Loucy (cell line): ENCODE data around the gene MAD2L1BP.

Source experiments
- H2AFZ ChIP-seq: fragments of 200-600 bp; sonication (generic); 2 replicates; pipeline ENCODE4 v1.6.0; 2016; ENCODE audit warnings: antibody characterized with exemption, mild to moderate bottlenecking, low read length, moderate library complexity
- H3F3A ChIP-seq: fragments of 200-600 bp; 2 replicates; pipeline ENCODE4 v1.6.0; 2016; ENCODE audit warnings: antibody characterized with exemption, low read depth, mild to moderate bottlenecking
- H3K27me3 ChIP-seq: fragments of 200-600 bp; sonication (generic); 2 replicates; pipeline ENCODE4 v1.6.1; 2014; ENCODE audit warnings: low read length, mild to moderate bottlenecking; ENCODE audit not compliant: insufficient read depth, poor library complexity, severe bottlenecking
- H3K36me3 ChIP-seq: fragments of 200-600 bp; sonication (generic); 2 replicates; pipeline ENCODE4 v1.6.1; 2016; ENCODE audit warnings: low read length; ENCODE audit not compliant: insufficient read depth
- H3K4me1 ChIP-seq: fragments of 200-600 bp; sonication (generic); 2 replicates; pipeline ENCODE4 v1.5.1; 2014; ENCODE audit warnings: low read length, mild to moderate bottlenecking; ENCODE audit not compliant: insufficient read depth, poor library complexity, severe bottlenecking
- H3K4me2 ChIP-seq: fragments of 200-600 bp; sonication (generic); 2 replicates; pipeline ENCODE4 v1.6.0; 2014; ENCODE audit warnings: antibody characterized with exemption, low read length, low read depth, mild to moderate bottlenecking; ENCODE audit not compliant: poor library complexity, severe bottlenecking
- H3K4me3 ChIP-seq: fragments of 200-600 bp; sonication (generic); 2 replicates; pipeline ENCODE4 v1.5.1; 2014; ENCODE audit warnings: low read length, mild to moderate bottlenecking, mixed read lengths; ENCODE audit not compliant: poor library complexity, severe bottlenecking
- H3K79me2 ChIP-seq: fragments of 200-600 bp; sonication (generic); 2 replicates; pipeline ENCODE4 v1.6.1; 2014; ENCODE audit warnings: low read length; ENCODE audit not compliant: insufficient read depth
- H3K9ac ChIP-seq: fragments of 200-600 bp; sonication (generic); 2 replicates; pipeline ENCODE4 v1.6.0; 2014; ENCODE audit warnings: mild to moderate bottlenecking, low read depth, low read length, moderate library complexity; ENCODE audit not compliant: poor library complexity, severe bottlenecking
- H3K9me2 ChIP-seq: fragments of 200-600 bp; sonication (generic); replicated peaks from 2 replicates; pipeline ENCODE4 v1.6.1; 2016; ENCODE audit warnings: low read depth, low read length, mixed read lengths
- H3K9me3 ChIP-seq: fragments of 200-600 bp; sonication (generic); 2 replicates; pipeline ENCODE4 v1.6.1; 2014; ENCODE audit warnings: mild to moderate bottlenecking, antibody characterized with exemption, low read length, low read depth; ENCODE audit not compliant: insufficient read depth
- H4K20me1 ChIP-seq: fragments of 200-600 bp; sonication (generic); 2 replicates; pipeline ENCODE4 v1.6.0; 2014; ENCODE audit warnings: antibody characterized with exemption, low read length, mild to moderate bottlenecking; ENCODE audit not compliant: insufficient read depth, poor library complexity, severe bottlenecking
- EZH2phosphoT487 ChIP-seq: fragments of 200-600 bp; IDR thresholded peaks from 2 replicates; pipeline ENCODE4 v1.6.1; 2018; ENCODE audit warnings: antibody characterized with exemption, mild to moderate bottlenecking, moderate library complexity, borderline replicate concordance
- TF ChIP-seq, protein P1 (sequence below): fragments of 200-600 bp; sonication (generic); conservative IDR thresholded peaks from 2 replicates; pipeline ENCODE4 v1.5.1; 2014; ENCODE audit warnings: mild to moderate bottlenecking, antibody characterized with exemption, low read length

Gene MAD2L1BP

DNA sequence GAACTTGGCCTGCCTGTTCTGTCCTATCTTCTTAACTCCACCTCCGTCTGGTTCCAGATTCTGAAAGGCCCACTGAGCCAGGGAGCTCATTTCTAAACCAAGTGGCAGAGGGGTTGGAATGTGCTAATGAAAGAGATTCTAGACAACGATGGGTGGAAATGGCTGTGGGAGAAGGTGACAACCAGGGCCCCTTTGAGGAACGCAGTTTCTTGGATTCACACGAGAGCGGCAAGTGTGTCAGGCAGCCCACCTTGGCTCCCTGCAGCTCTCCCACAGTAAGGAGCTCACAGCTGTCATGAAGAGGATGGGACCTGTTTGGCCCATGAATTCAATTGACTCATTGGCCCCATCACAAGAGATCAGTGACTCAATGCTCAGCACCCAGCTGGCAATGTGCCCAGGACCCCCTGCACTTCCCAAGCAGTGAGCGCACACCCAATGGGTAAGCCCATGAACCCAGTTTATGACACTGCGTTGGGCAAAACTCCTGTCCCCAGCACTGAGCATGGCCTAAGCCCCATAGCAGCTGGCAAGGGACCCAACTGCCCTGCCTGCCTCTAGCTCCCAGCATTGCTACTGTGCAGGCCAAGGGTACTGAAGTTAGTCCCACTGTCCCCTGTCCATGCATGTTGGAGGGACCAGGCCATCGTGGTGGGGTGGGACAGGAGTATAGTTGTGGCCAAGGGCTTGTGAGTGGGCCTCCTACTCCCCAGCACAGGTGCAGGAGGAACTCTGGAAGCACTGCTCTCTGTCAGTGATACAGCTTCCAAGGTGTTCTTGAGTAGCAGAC, 35.6 kb downstream of the MAD2L1BP start:
- no peaks in the 10 kb centered on the region for H3K9me3 ChIP-seq
- H3K9ac ChIP-seq = no peak overlapping the region
- H3K79me2 ChIP-seq = no peaks in the 10 kb centered on the region
- no peaks in the 10 kb centered on the region for H3K9me2 ChIP-seq
- H3K4me3 ChIP-seq = no peak overlapping the region
- peaks cover 51% of the 10 kb centered on the region; the same call in 1 of the 2 replicates for H3K36me3 ChIP-seq
- H3K4me1 ChIP-seq = peaks cover 3% of the 10 kb centered on the region
- H3K27me3 ChIP-seq = no peaks in the 10 kb centered on the region
- no peaks in the 10 kb centered on the region for H4K20me1 ChIP-seq
- H2AFZ ChIP-seq = no peak overlapping the region
- no peak for TF ChIP-seq EZH2phosphoT487
- TF ChIP-seq, protein P1, sequence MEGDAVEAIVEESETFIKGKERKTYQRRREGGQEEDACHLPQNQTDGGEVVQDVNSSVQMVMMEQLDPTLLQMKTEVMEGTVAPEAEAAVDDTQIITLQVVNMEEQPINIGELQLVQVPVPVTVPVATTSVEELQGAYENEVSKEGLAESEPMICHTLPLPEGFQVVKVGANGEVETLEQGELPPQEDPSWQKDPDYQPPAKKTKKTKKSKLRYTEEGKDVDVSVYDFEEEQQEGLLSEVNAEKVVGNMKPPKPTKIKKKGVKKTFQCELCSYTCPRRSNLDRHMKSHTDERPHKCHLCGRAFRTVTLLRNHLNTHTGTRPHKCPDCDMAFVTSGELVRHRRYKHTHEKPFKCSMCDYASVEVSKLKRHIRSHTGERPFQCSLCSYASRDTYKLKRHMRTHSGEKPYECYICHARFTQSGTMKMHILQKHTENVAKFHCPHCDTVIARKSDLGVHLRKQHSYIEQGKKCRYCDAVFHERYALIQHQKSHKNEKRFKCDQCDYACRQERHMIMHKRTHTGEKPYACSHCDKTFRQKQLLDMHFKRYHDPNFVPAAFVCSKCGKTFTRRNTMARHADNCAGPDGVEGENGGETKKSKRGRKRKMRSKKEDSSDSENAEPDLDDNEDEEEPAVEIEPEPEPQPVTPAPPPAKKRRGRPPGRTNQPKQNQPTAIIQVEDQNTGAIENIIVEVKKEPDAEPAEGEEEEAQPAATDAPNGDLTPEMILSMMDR = no peak
- H3F3A ChIP-seq = no peaks in the 10 kb centered on the region
- H3K4me2 ChIP-seq = no peak overlapping the region

DNA sequence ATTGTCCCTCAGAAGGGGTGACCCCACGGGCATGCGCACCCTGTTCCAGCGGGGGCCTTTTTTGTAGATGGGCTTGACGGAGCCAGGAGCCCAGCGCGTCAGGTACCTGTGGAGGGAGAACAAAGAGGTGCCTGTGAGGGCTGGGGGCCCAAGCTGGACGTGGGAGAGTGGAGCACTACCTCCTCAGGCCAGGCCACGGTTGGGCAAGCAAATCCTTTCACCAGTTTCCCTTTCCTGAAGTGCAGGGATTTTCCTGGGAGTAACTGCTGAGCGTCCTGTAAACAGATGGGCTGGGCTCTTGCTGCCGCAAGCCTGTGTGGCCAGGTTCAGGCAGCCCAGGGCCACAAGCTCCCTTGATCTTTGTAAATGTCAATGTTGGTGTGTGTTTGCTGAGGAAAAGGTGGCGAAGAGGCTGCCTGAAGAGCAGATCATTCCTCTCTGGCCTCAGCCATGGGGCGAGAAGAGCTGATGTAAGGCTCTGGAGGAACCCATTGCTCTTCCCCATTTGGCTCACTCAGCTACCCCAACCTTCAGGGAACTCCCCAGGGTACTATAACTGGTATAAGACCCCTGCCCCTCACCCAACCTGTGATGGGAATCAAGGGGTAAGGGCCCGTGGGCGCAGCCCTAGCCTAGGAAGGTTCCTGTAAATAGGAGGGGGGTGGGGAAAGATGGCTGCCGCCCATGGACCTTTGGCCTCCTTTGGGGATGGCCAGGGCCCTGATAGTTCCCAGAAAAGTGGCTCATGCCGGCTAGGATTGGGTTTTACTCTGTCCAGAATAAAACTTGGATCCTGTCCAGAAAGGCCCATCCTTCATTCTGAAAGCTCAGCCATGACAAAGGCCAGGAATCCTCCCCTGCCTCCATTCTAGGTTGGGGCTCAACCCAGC, 36.4 kb downstream of the MAD2L1BP start:
- H3K27me3 ChIP-seq = no peaks in the 10 kb centered on the region
- H4K20me1 ChIP-seq = no peaks in the 10 kb centered on the region
- H3K4me2 ChIP-seq = no peak overlapping the region
- no peaks in the 10 kb centered on the region for H3K9me2 ChIP-seq
- TF ChIP-seq, protein P1 = no peak
- no peak for TF ChIP-seq EZH2phosphoT487
- H3F3A ChIP-seq = no peaks in the 10 kb centered on the region
- no peaks in the 10 kb centered on the region for H3K9me3 ChIP-seq
- H3K4me1 ChIP-seq = peaks cover 3% of the 10 kb centered on the region
- H3K4me3 ChIP-seq = no peak overlapping the region
- no peak overlapping the region for H3K9ac ChIP-seq
- H2AFZ ChIP-seq = no peak overlapping the region
- H3K36me3 ChIP-seq = peaks cover 59% of the 10 kb centered on the region; the same call in 1 of the 2 replicates
- no peaks in the 10 kb centered on the region for H3K79me2 ChIP-seq

DNA sequence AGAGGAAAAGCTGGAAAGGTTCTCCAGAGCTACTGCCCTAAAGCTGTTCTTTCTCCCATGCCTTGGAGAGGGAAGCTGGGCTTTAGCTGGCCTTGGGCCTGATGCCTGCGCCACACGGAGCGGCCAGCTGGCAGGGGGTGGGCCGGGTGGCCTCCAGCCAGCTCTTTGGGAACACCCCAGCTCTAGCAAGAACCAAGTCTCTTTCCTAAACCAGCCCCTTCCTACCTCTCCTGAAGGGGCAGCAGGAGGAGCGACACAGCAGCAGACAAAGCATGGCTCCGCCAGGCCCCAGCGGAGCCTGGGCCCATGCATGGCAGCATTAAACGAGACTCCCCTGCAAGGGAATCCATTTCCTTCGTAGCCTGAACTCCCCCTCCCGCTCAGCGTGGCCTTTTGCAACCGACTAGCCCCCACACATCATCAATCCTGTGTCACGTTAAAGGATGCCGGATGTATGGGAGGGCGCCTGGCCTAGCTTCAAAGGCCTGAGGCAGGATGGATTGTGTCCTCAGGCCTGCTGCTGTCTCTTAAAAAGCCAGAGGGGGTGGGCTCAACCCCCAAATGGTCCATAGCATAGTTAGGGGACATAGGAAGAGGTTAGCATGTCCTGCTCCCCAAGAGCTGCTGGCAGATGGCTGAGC, 37.9 kb downstream of the MAD2L1BP start:
- Histone ChIP-seq H3K27me3 (no peaks in the 10 kb centered on the region), H3K4me2 (no peak overlapping the region), H3K9ac (no peak overlapping the region), H3K9me2 (no peaks in the 10 kb centered on the region), H3K9me3 (no peaks in the 10 kb centered on the region), H3K79me2 (no peaks in the 10 kb centered on the region), H2AFZ (no peak overlapping the region), H3K4me1 (no peaks in the 10 kb centered on the region), H3F3A (no peaks in the 10 kb centered on the region), H4K20me1 (no peaks in the 10 kb centered on the region), H3K4me3 (no peak overlapping the region), H3K36me3 (peaks cover 74% of the 10 kb centered on the region; the same call in 1 of the 2 replicates)
- TF ChIP-seq EZH2phosphoT487 = no peak
- TF ChIP-seq, protein P1 = no peak
